HepG2 (cell line): ENCODE results near the gene C6orf62. TPM values are rescaled to one million over a fixed set of nuclear protein-coding genes. Genes with fewer than 3 reads are reported as not detected.

ENCODE experiments used
- CBX1 ChIP-seq: IDR thresholded peaks from one replicate; pipeline ENCODE4 v1.6.1; 2016; ENCODE audit warnings: antibody characterized with exemption, low read depth
- CEBPG ChIP-seq: IDR thresholded peaks from 2 replicates; pipeline ENCODE4 v1.6.1; 2016
- DNMT1 ChIP-seq: sonication (generic); formaldehyde crosslinking; IDR thresholded peaks from 2 replicates; pipeline ENCODE4 v1.5.1; 2020; ENCODE audit warnings: mild to moderate bottlenecking, missing genetic modification reagents
- PCBP1 ChIP-seq: fragments of 200-400 bp; formaldehyde crosslinking; IDR thresholded peaks from 2 replicates; pipeline ENCODE4 v1.6.1; 2017; ENCODE audit warnings: mild to moderate bottlenecking, low read depth, low read length, borderline replicate concordance
- RAD51 ChIP-seq: fragments of 450-650 bp; IDR thresholded peaks from 2 replicates; pipeline ENCODE4 v1.6.1; 2016; ENCODE audit warnings: borderline replicate concordance
- SOX6 ChIP-seq, 2 experiments: fragments of 450-650 bp in 1 of 2; sonication (generic) in 1 of 2; formaldehyde crosslinking in 1 of 2; IDR thresholded peaks; 2 replicates each; pipeline versions ENCODE4 v1.4.0 to v1.6.1; 2017 to 2020; ENCODE audit warnings: antibody characterized with exemption in 1 of 2, mild to moderate bottlenecking in 1 of 2, missing genetic modification reagents in 1 of 2
- TMF1 ChIP-seq: sonication (generic); formaldehyde crosslinking; IDR thresholded peaks from 2 replicates; pipeline ENCODE4 v1.8.1; 2022; ENCODE audit warnings: low read depth, missing genetic modification reagents
- ZNF331 ChIP-seq: sonication (generic); formaldehyde crosslinking; IDR thresholded peaks from 2 replicates; pipeline ENCODE4 v1.4.0; 2020; ENCODE audit warnings: missing genetic modification reagents
- ZNF644 ChIP-seq: IDR thresholded peaks from 2 replicates; pipeline ENCODE4 v1.6.1; 2016; ENCODE audit warnings: low read depth
- ZNF792 ChIP-seq: IDR thresholded peaks from 2 replicates; pipeline ENCODE4 v1.6.1; 2016
- ZSCAN21 ChIP-seq: sonication (generic); formaldehyde crosslinking; IDR thresholded peaks from 2 replicates; pipeline ENCODE4 v1.8.0; 2022; ENCODE audit warnings: mild to moderate bottlenecking, missing genetic modification reagents, moderate library complexity, borderline replicate concordance
- polyA plus RNA-seq, 8 experiments: library from polyadenylated mRNA; depleted of rRNA in 3 of 8; stranded (reverse) in 7 of 8; unstranded in 1 of 8; fragments of >200 nt; fragmentation: Illumina TruSeq in 4 of 8; extraction: Trizol in 4 of 8; gene quantifications; 2 replicates each; pipeline versions ENCODE4 v1.2.1 to v1.2.3, GENCODE V29; 2011 to 2016; ENCODE audit warnings: low read depth in 4 of 8, missing spikeins in 1 of 8, mixed read lengths in 1 of 8; ENCODE audit not compliant: insufficient read depth in 1 of 8
- total RNA-seq, 5 experiments: library from RNA; depleted of rRNA; stranded (reverse); fragments of >200 nt; fragmentation: Illumina TruSeq; extraction: Trizol; gene quantifications; 2 replicates each; pipeline ENCODE4 v1.2.3, GENCODE V29; 2016; ENCODE audit warnings: low read depth in 1 of 5
- TF ChIP-seq, protein P1 (sequence below): IDR thresholded peaks from 2 replicates; pipeline ENCODE4 v1.4.0; 2020; ENCODE audit warnings: mild to moderate bottlenecking, missing genetic modification reagents
- TF ChIP-seq, protein P2 (sequence below): IDR thresholded peaks from 2 replicates; pipeline ENCODE4 v1.6.1; 2012; ENCODE audit warnings: low read length, improper control_type of control experiment
- TF ChIP-seq, protein P3 (sequence below): sonication (generic); formaldehyde crosslinking; IDR thresholded peaks from 2 replicates; pipeline ENCODE4 v1.5.0; 2020; ENCODE audit warnings: missing genetic modification reagents, mild to moderate bottlenecking, borderline replicate concordance
- TF ChIP-seq, protein P4 (sequence below): sonication (generic); formaldehyde crosslinking; IDR thresholded peaks from 2 replicates; pipeline ENCODE4 v1.5.0; 2020; ENCODE audit warnings: mild to moderate bottlenecking, missing genetic modification reagents, moderate library complexity
- TF ChIP-seq, protein P5 (sequence below): sonication (generic); formaldehyde crosslinking; conservative IDR thresholded peaks from 2 replicates; pipeline ENCODE4 v1.8.0; 2022; ENCODE audit warnings: missing genetic modification reagents
- TF ChIP-seq, protein P6 (sequence below): sonication (generic); formaldehyde crosslinking; IDR thresholded peaks from 2 replicates; pipeline ENCODE4 v1.5.1; 2020; ENCODE audit warnings: mild to moderate bottlenecking, missing genetic modification reagents, borderline replicate concordance

C6orf62 gene
- total and polyA plus RNA-seq, 2 of the 13 experiments (the other 11 are each of a cell fraction or from before 2014, with no cell fraction given), result 54.8 to 90.4 TPM

DNA sequence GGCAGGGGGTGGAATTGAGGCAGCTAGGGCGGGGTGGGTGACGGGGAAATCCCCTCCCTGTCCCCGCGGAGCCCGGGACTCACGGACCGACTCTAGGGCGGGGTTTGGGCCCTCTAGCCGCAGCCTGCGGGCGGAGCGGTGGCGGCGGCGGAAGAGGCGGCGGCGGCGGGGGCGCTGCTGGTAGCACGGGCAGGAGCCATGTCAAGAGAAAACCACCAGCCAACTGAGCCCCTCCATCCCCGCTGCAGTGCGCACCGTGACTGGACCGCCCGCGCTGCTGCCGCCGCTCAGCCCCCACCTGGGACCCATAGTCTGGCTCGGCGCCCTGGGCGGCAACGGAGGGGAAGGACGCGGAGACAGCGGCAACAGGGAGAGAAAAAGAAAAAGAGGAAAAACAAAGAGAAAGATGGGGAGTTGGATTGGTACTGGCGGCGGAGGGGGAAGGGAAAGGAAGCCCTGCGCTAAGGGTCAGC lies 1.2 kb upstream of the C6orf62 start (continued):
- TF ChIP-seq, protein P1, sequence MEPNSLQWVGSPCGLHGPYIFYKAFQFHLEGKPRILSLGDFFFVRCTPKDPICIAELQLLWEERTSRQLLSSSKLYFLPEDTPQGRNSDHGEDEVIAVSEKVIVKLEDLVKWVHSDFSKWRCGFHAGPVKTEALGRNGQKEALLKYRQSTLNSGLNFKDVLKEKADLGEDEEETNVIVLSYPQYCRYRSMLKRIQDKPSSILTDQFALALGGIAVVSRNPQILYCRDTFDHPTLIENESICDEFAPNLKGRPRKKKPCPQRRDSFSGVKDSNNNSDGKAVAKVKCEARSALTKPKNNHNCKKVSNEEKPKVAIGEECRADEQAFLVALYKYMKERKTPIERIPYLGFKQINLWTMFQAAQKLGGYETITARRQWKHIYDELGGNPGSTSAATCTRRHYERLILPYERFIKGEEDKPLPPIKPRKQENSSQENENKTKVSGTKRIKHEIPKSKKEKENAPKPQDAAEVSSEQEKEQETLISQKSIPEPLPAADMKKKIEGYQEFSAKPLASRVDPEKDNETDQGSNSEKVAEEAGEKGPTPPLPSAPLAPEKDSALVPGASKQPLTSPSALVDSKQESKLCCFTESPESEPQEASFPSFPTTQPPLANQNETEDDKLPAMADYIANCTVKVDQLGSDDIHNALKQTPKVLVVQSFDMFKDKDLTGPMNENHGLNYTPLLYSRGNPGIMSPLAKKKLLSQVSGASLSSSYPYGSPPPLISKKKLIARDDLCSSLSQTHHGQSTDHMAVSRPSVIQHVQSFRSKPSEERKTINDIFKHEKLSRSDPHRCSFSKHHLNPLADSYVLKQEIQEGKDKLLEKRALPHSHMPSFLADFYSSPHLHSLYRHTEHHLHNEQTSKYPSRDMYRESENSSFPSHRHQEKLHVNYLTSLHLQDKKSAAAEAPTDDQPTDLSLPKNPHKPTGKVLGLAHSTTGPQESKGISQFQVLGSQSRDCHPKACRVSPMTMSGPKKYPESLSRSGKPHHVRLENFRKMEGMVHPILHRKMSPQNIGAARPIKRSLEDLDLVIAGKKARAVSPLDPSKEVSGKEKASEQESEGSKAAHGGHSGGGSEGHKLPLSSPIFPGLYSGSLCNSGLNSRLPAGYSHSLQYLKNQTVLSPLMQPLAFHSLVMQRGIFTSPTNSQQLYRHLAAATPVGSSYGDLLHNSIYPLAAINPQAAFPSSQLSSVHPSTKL, result no peak
- 0 out of 2 replicates have a peak, but pooled peaks have one; percentile 60 for TF ChIP-seq ZSCAN21
- 0 out of 2 replicates have a peak, but pooled peaks have one; percentile 7 for TF ChIP-seq PCBP1
- peak; percentile 74 for TF ChIP-seq ZNF331 (CRISPR knock-in tag)
- TF ChIP-seq, protein P2, sequence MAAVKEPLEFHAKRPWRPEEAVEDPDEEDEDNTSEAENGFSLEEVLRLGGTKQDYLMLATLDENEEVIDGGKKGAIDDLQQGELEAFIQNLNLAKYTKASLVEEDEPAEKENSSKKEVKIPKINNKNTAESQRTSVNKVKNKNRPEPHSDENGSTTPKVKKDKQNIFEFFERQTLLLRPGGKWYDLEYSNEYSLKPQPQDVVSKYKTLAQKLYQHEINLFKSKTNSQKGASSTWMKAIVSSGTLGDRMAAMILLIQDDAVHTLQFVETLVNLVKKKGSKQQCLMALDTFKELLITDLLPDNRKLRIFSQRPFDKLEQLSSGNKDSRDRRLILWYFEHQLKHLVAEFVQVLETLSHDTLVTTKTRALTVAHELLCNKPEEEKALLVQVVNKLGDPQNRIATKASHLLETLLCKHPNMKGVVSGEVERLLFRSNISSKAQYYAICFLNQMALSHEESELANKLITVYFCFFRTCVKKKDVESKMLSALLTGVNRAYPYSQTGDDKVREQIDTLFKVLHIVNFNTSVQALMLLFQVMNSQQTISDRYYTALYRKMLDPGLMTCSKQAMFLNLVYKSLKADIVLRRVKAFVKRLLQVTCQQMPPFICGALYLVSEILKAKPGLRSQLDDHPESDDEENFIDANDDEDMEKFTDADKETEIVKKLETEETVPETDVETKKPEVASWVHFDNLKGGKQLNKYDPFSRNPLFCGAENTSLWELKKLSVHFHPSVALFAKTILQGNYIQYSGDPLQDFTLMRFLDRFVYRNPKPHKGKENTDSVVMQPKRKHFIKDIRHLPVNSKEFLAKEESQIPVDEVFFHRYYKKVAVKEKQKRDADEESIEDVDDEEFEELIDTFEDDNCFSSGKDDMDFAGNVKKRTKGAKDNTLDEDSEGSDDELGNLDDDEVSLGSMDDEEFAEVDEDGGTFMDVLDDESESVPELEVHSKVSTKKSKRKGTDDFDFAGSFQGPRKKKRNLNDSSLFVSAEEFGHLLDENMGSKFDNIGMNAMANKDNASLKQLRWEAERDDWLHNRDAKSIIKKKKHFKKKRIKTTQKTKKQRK, result no peak
- peak; percentile 23; the same call in 1 of the 2 replicates for TF ChIP-seq TMF1 (CRISPR knock-in tag)
- no peak for TF ChIP-seq CBX1
- TF ChIP-seq ZNF792 (CRISPR knock-in tag), result no peak
- TF ChIP-seq SOX6 (IDR thresholded peaks at IDR 0.05), result no peak
- TF ChIP-seq SOX6 (CRISPR knock-in tag; IDR thresholded peaks at IDR 0.05), result no peak; the same call in 1 of the 2 replicates
- TF ChIP-seq, protein P3, sequence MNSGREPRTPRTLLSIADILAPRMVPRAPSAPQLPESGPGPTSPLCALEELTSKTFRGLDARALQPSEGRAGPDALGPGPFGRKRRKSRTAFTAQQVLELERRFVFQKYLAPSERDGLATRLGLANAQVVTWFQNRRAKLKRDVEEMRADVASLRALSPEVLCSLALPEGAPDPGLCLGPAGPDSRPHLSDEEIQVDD (CRISPR knock-in tag), result no peak
- TF ChIP-seq CEBPG, result no peak
- TF ChIP-seq, protein P4, sequence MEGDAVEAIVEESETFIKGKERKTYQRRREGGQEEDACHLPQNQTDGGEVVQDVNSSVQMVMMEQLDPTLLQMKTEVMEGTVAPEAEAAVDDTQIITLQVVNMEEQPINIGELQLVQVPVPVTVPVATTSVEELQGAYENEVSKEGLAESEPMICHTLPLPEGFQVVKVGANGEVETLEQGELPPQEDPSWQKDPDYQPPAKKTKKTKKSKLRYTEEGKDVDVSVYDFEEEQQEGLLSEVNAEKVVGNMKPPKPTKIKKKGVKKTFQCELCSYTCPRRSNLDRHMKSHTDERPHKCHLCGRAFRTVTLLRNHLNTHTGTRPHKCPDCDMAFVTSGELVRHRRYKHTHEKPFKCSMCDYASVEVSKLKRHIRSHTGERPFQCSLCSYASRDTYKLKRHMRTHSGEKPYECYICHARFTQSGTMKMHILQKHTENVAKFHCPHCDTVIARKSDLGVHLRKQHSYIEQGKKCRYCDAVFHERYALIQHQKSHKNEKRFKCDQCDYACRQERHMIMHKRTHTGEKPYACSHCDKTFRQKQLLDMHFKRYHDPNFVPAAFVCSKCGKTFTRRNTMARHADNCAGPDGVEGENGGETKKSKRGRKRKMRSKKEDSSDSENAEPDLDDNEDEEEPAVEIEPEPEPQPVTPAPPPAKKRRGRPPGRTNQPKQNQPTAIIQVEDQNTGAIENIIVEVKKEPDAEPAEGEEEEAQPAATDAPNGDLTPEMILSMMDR (CRISPR knock-in tag), result peak; percentile 21; the same call in 1 of the 2 replicates
- TF ChIP-seq, protein P5, sequence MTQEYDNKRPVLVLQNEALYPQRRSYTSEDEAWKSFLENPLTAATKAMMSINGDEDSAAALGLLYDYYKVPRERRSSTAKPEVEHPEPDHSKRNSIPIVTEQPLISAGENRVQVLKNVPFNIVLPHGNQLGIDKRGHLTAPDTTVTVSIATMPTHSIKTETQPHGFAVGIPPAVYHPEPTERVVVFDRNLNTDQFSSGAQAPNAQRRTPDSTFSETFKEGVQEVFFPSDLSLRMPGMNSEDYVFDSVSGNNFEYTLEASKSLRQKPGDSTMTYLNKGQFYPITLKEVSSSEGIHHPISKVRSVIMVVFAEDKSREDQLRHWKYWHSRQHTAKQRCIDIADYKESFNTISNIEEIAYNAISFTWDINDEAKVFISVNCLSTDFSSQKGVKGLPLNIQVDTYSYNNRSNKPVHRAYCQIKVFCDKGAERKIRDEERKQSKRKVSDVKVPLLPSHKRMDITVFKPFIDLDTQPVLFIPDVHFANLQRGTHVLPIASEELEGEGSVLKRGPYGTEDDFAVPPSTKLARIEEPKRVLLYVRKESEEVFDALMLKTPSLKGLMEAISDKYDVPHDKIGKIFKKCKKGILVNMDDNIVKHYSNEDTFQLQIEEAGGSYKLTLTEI, result no peak
- TF ChIP-seq RAD51, result no peak
- TF ChIP-seq, protein P6, sequence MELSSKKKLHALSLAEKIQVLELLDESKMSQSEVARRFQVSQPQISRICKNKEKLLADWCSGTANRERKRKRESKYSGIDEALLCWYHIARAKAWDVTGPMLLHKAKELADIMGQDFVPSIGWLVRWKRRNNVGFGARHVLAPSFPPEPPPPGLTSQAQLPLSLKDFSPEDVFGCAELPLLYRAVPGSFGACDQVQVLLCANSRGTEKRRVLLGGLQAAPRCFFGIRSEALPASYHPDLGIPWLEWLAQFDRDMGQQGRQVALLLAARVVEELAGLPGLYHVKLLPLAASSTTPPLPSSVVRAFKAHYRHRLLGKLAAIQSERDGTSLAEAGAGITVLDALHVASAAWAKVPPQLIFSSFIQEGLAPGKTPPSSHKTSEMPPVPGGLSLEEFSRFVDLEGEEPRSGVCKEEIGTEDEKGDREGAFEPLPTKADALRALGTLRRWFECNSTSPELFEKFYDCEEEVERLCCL (CRISPR knock-in tag), result no peak
- TF ChIP-seq ZNF644, result no peak
- TF ChIP-seq DNMT1 (CRISPR knock-in tag), result no peak; the same call in 1 of the 2 replicates
